ENCODE measurements around the gene IKZF5. TPM values are rescaled to one million over a fixed set of nuclear protein-coding genes. Genes with fewer than 3 reads are reported as not detected.

Gene IKZF5
- total RNA-seq, 1 experiment from 2014 or later = 12.5 TPM

GRCh38 chr10:123035467-123036086 lies 27.0 kb upstream of the IKZF5 start:
- H3K9me3 Mint-ChIP-seq = no peaks in the 10 kb centered on the region
- H3K79me1 ChIP-seq (ENCODE audit: insufficient read depth, low read depth, low read length, poor library complexity, severe bottlenecking) = no peaks in the 10 kb centered on the region
- H2BK120ac ChIP-seq (ENCODE audit: low read depth, low read length, poor library complexity, severe bottlenecking) = no peak overlapping the region
- no peaks in the 10 kb centered on the region; the same call in 1 of the 2 replicates for H3K4me1 ChIP-seq (ENCODE audit: insufficient read depth, low read length)
- TF ChIP-seq CTCF (conservative IDR thresholded peaks at IDR 0.05) = no peak
- no peak overlapping the region for H3K23ac ChIP-seq (ENCODE audit: insufficient read length, low read depth, low read length)
- no peak overlapping the region for H4K5ac ChIP-seq (ENCODE audit: insufficient read length, low read depth, low read length)
- H3K56ac ChIP-seq (ENCODE audit: insufficient read length, low read depth, low read length) = no peak overlapping the region
- no peak overlapping the region for H3K4me3 Mint-ChIP-seq
- H3K9ac ChIP-seq (ENCODE audit: extremely low read depth, insufficient read length, low read length) = no peak overlapping the region
- no peak overlapping the region for H3T11ph ChIP-seq (ENCODE audit: low read length)
- H3K14ac ChIP-seq (ENCODE audit: insufficient read depth, low read length) = no peak overlapping the region
- no peaks in the 10 kb centered on the region for H4K20me1 ChIP-seq (ENCODE audit: control insufficient read depth, insufficient read depth, insufficient read length)
- WGBS (ENCODE audit: extremely low coverage, insufficient read length, low lambda C conversion rate) = no CpG with 5 or more reads among the region's 8 CpGs
- no peak overlapping the region for H3K18ac ChIP-seq (ENCODE audit: insufficient read length, low read depth, low read length)
- no peak overlapping the region for H2AFZ ChIP-seq (ENCODE audit: low read length)
- no peak overlapping the region for H4K91ac ChIP-seq (ENCODE audit: insufficient read length, low read depth, low read length)
- H2BK12ac ChIP-seq (ENCODE audit: insufficient read length, low read depth, low read length) = no peak overlapping the region
- H3K27ac ChIP-seq (ENCODE audit: insufficient read length, low read depth, low read length) = no peak overlapping the region
- no peaks in the 10 kb centered on the region for H3K79me2 ChIP-seq (ENCODE audit: insufficient read depth, low read length)
- no peak overlapping the region for H4K8ac ChIP-seq (replicated peaks; ENCODE audit: insufficient read length, low read depth, low read length)
- no peak overlapping the region for H2BK20ac ChIP-seq (ENCODE audit: low read depth, low read length, poor library complexity, severe bottlenecking)
- no peak overlapping the region for H3K4ac ChIP-seq (ENCODE audit: low read depth, low read length)
- no peak overlapping the region for H2AK5ac ChIP-seq (ENCODE audit: insufficient read length, low read length)
- no peak overlapping the region for H3K27ac Mint-ChIP-seq
- H3K9me3 ChIP-seq (ENCODE audit: control insufficient read depth, low read depth, low read length) = no peaks in the 10 kb centered on the region
- H3K27me3 ChIP-seq (ENCODE audit: insufficient read depth, low read length) = no peaks in the 10 kb centered on the region
- H3K27me3 Mint-ChIP-seq (ENCODE audit: low read depth) = no peaks in the 10 kb centered on the region
- no peak for DNase-seq
- H3K4me2 ChIP-seq (ENCODE audit: insufficient read depth, insufficient read length, low read length) = no peak overlapping the region
- no peaks in the 10 kb centered on the region for H3K23me2 ChIP-seq (ENCODE audit: insufficient read length, low read depth, low read length, poor library complexity, severe bottlenecking)
- H2BK15ac ChIP-seq (ENCODE audit: low read depth, low read length) = no peak overlapping the region
- H3K4me1 Mint-ChIP-seq = peaks cover 9 to 13% of the 10 kb centered on the region in 2 experiments
- no peak overlapping the region for H2BK5ac ChIP-seq (ENCODE audit: insufficient read length, low read length)
- peaks cover 0 to 16% (median 16%) of the 10 kb centered on the region in 3 experiments; a peak in 6 of 7 replicates for H3K36me3 Mint-ChIP-seq (ENCODE audit: insufficient read depth in 1 of 3, low read depth in 3 of 3)

Measured in H9 (cell line).